ENCODE data around the gene ZDHHC8.

The ZDHHC8 gene

GRCh38 chr22:20156042-20156389 is 24.4 kb downstream of the ZDHHC8 start:
- H2BK120ac ChIP-seq (ENCODE audit: low read depth, low read length) = no peak overlapping the region
- no peak overlapping the region for H3K4me2 ChIP-seq (ENCODE audit: insufficient read depth, low read length, poor library complexity, severe bottlenecking)
- no peaks in the 10 kb centered on the region for H3K27me3 ChIP-seq (ENCODE audit: control insufficient read depth in 3 of 3, insufficient read depth in 3 of 3, low read depth in 1 of 3, low read length in 3 of 3)
- H4K8ac ChIP-seq (ENCODE audit: low read depth, low read length) = no peak overlapping the region
- peak overlapping the region; percentile 27 for H3K18ac ChIP-seq (ENCODE audit: low read length)
- peaks cover 0 to 2% of the 10 kb centered on the region in 2 donors for H3K9me3 ChIP-seq (replicated peaks in 1 of 2; ENCODE audit: control insufficient read depth in 2 of 2, insufficient read depth in 1 of 2, low read depth in 1 of 2, low read length in 2 of 2)
- H3K36me3 ChIP-seq (replicated peaks in 1 of 2; ENCODE audit: control insufficient read depth in 2 of 2, insufficient read depth in 2 of 2, low read length in 2 of 2) = no peaks in the 10 kb centered on the region
- H2BK15ac ChIP-seq (ENCODE audit: low read length) = no peak overlapping the region
- no peak overlapping the region for H3K27ac ChIP-seq (replicated peaks; ENCODE audit: low read length)
- no peak overlapping the region for H3K4me3 ChIP-seq (ENCODE audit: low read length in 2 of 2)
- H3K23ac ChIP-seq (ENCODE audit: low read depth, low read length, poor library complexity) = no peak overlapping the region
- no peak overlapping the region for H3K4ac ChIP-seq (ENCODE audit: low read length)
- DNase-seq (ENCODE audit: low spot score) = no peak
- H2AK5ac ChIP-seq (ENCODE audit: low read depth, low read length) = peak overlapping the region; percentile 78
- H2BK5ac ChIP-seq (ENCODE audit: low read length) = no peak overlapping the region
- H2AFZ ChIP-seq (ENCODE audit: low read length) = peak overlapping the region; percentile 42
- H2BK12ac ChIP-seq (ENCODE audit: low read length) = no peak overlapping the region
- H3K79me1 ChIP-seq (ENCODE audit: low read depth, low read length) = no peaks in the 10 kb centered on the region
- peak overlapping the region; percentile 37 for H3K9ac ChIP-seq (ENCODE audit: low read depth, low read length, poor library complexity)
- peaks cover 16 to 35% of the 10 kb centered on the region in 2 donors for H3K4me1 ChIP-seq (ENCODE audit: control insufficient read depth in 2 of 2, insufficient read depth in 1 of 2, low read depth in 1 of 2, low read length in 2 of 2)
- H3K14ac ChIP-seq (ENCODE audit: low read length) = peak overlapping the region; percentile 14
- WGBS, 2 donors (ENCODE audit: extremely low coverage in 2 of 2, insufficient read length in 2 of 2, insufficient replicate concordance in 1 of 2) = no CpG with 5 or more reads among the region's 7 CpGs
- no peak overlapping the region for H4K91ac ChIP-seq (ENCODE audit: low read depth, low read length, poor library complexity)

GRCh38 chr22:20156611-20157429 is 25.2 kb downstream of the ZDHHC8 start:
- Histone ChIP-seq H2BK12ac (ENCODE audit: low read length) (peak overlapping the region; percentile 12), H3K36me3 (replicated peaks in 1 of 2; ENCODE audit: control insufficient read depth in 2 of 2, insufficient read depth in 2 of 2, low read length in 2 of 2) (no peaks in the 10 kb centered on the region), H3K4me3 (ENCODE audit: low read length in 2 of 2) (no peak overlapping the region), H3K9me3 (replicated peaks in 1 of 2; ENCODE audit: control insufficient read depth in 2 of 2, insufficient read depth in 1 of 2, low read depth in 1 of 2, low read length in 2 of 2) (peaks cover 0 to 2% of the 10 kb centered on the region in 2 donors), H3K27ac (replicated peaks; ENCODE audit: low read length) (no peak overlapping the region), H4K91ac (ENCODE audit: low read depth, low read length, poor library complexity) (no peak overlapping the region), H3K79me1 (ENCODE audit: low read depth, low read length) (no peaks in the 10 kb centered on the region), H3K27me3 (ENCODE audit: control insufficient read depth in 3 of 3, insufficient read depth in 3 of 3, low read depth in 1 of 3, low read length in 3 of 3) (no peaks in the 10 kb centered on the region), H3K4ac (ENCODE audit: low read length) (no peak overlapping the region), H3K14ac (ENCODE audit: low read length) (peak overlapping the region; percentile 25), H2BK15ac (ENCODE audit: low read length) (no peak overlapping the region), H2AFZ (ENCODE audit: low read length) (peak overlapping the region; percentile 42), H2BK120ac (ENCODE audit: low read depth, low read length) (no peak overlapping the region), H3K4me1 (ENCODE audit: control insufficient read depth in 2 of 2, insufficient read depth in 1 of 2, low read depth in 1 of 2, low read length in 2 of 2) (peaks cover 15 to 35% of the 10 kb centered on the region in 2 donors), H4K8ac (ENCODE audit: low read depth, low read length) (no peak overlapping the region), H2AK5ac (ENCODE audit: low read depth, low read length) (peak overlapping the region; percentile 78), H3K9ac (ENCODE audit: low read depth, low read length, poor library complexity) (no peak overlapping the region), H2BK5ac (ENCODE audit: low read length) (no peak overlapping the region), H3K23ac (ENCODE audit: low read depth, low read length, poor library complexity) (peak overlapping the region; percentile 76), H3K4me2 (ENCODE audit: insufficient read depth, low read length, poor library complexity, severe bottlenecking) (no peak overlapping the region), H3K18ac (ENCODE audit: low read length) (peak overlapping the region; percentile 30)
- peak; percentile 81 for DNase-seq (ENCODE audit: low spot score)
- WGBS, 2 donors (ENCODE audit: extremely low coverage in 2 of 2, insufficient read length in 2 of 2, insufficient replicate concordance in 1 of 2) = no CpG with 5 or more reads among the region's 17 CpGs

- Histone ChIP-seq H3K4me3 (ENCODE audit: low read length in 2 of 2) (no peak overlapping the region), H2BK12ac (ENCODE audit: low read length) (peak overlapping the region; percentile 75), H3K27me3 (ENCODE audit: control insufficient read depth in 3 of 3, insufficient read depth in 3 of 3, low read depth in 1 of 3, low read length in 3 of 3) (no peaks in the 10 kb centered on the region), H2AK5ac (ENCODE audit: low read depth, low read length) (peak overlapping the region; percentile 97), H3K36me3 (replicated peaks in 1 of 2; ENCODE audit: control insufficient read depth in 2 of 2, insufficient read depth in 2 of 2, low read length in 2 of 2) (no peaks in the 10 kb centered on the region), H3K4ac (ENCODE audit: low read length) (no peak overlapping the region), H3K4me1 (ENCODE audit: control insufficient read depth in 2 of 2, insufficient read depth in 1 of 2, low read depth in 1 of 2, low read length in 2 of 2) (peaks cover 15 to 34% of the 10 kb centered on the region in 2 donors), H3K9me3 (replicated peaks in 1 of 2; ENCODE audit: control insufficient read depth in 2 of 2, insufficient read depth in 1 of 2, low read depth in 1 of 2, low read length in 2 of 2) (peaks cover 0 to 2% of the 10 kb centered on the region in 2 donors), H4K91ac (ENCODE audit: low read depth, low read length, poor library complexity) (no peak overlapping the region), H4K8ac (ENCODE audit: low read depth, low read length) (no peak overlapping the region), H3K4me2 (ENCODE audit: insufficient read depth, low read length, poor library complexity, severe bottlenecking) (no peak overlapping the region), H3K18ac (ENCODE audit: low read length) (peak overlapping the region; percentile 83), H3K27ac (replicated peaks; ENCODE audit: low read length) (no peak overlapping the region), H3K14ac (ENCODE audit: low read length) (peak overlapping the region; percentile 56), H2BK5ac (ENCODE audit: low read length) (no peak overlapping the region), H3K9ac (ENCODE audit: low read depth, low read length, poor library complexity) (no peak overlapping the region), H2AFZ (ENCODE audit: low read length) (no peak overlapping the region), H3K23ac (ENCODE audit: low read depth, low read length, poor library complexity) (peak overlapping the region; percentile 6), H2BK120ac (ENCODE audit: low read depth, low read length) (no peak overlapping the region), H2BK15ac (ENCODE audit: low read length) (peak overlapping the region; percentile 85), H3K79me1 (ENCODE audit: low read depth, low read length) (no peaks in the 10 kb centered on the region)
- no CpG with 5 or more reads among the region's 15 CpGs for WGBS, 2 donors (ENCODE audit: extremely low coverage in 2 of 2, insufficient read length in 2 of 2, insufficient replicate concordance in 1 of 2)
- DNase-seq (ENCODE audit: low spot score) = no peak
Measured at GRCh38 chr22:20157430-20158183, 26.0 kb downstream of the ZDHHC8 start.
